Activated naive CD4-positive, alpha-beta T cell treated with anti-CD3 and anti-CD28 coated beads, Interleukin-2, amount 50 U/mL, for 16 hours (primary cell): Measurements from ENCODE around the gene HOXB5.

ENCODE experiments used
- DNase-seq: peaks from one replicate; pipeline ENCODE4 v3.0.0-alpha.2; 2020

HOXB5 gene

GRCh38 chr17:48628649-48629410 is 35.3 kb upstream of the HOXB5 start:
- DNase-seq, result no peak

DNA sequence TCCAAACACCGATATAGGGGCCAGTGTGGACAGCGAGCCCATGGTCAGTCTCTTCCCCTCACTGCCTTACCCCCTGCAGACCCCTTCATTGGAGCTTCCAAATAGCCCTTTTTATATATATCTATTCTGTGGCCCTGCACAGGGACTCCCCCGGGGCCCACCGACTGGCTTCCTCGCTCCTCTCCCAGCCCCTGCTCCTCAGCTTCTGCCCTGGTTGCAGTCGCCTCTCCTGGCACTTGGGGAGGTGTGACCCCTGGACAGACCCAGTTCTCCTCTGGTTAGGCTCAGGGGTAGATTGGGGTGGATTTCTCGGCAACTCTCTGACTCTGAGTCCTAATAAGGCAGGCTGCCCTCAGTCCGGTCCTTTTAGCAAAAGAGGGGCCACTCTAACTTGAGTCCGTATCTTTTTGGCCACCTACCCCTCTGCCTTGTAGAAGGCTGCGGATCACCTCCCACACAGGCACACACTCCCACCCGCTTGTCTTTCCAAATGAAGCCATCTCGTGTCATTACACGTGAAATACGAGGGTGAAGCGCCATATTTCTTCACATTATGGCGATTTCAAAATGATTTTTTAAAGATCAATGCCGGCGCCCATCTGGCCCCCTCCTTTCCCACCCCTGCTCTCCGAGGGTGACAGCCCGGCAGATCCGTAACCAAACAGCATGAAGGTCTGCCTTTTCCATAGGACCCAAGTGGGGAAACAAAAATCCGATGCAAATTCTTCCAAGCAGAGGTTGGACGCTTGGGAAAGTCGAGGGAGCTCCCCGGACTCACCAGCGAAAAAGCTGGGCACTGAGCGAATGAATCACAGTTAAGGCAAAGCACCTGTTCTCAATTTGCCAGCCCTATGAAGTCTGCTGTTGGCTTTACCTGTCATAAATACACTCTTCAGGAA is 34.3 kb upstream of the HOXB5 start:
- no peak for DNase-seq

DNA sequence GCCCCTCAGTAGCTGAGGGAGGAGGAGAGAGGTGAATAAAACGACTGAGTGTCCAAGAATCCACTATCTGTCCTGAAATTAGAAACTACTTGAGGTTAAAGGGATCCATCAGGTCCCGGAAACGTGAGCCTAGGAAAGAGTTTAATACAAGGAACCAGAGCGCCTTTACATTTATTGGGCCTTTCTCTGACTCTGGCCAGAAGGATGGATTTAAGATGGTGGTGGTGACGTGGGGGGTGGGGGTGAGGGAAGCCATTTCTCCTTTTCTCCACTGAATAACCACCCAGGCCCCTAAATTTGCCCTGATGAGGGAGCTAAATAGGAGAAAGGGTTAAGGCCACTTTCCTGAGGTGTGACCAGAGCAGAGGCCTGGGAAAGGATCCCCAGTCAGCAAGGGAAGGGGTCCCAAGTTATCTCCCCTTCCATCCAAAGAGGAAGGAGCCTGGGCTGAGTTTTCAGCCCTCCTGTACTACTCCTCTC is 33.6 kb upstream of the HOXB5 start:
- no peak for DNase-seq

DNA sequence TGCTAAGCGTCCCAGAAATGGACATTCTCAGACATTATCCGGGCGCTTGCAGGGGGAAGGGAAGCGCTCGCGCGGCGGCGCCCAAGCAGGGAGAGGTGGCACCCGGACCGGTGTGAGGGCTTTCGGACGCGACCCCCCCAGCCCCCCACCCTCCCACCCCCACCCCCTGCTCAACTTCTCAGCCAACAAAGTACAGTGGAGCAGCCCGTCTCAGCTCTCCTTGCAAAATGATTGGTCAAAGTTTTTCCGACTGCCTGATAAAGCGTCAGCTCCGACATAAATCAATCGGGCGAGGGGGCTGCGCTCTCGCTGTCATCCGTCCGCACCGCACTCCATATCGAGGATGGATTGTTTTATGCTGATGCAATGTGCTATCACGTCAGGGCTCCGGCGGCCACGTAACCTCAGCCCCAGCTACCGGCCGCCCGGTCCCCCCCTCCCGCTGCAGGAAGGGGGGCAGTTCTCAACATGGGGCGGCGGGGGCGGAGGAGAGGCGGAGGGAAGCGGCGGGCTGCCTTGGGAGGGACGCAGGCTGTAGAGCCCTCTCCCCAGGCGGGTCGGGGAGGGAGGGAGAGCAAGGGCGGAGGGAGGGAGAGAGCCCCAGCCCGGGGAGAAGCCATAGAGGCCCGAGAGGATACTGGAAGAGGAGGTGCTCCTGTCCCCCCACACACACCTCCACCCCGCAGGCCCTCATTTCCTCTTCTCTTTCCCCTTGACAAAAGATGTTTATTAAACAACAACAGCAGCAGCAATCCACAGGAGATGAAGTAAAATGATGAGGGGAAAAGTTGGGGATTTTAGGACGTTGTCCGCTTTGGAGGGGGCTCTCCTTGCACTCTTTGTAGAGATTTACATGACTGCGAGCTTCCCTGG is 32.9 kb upstream of the HOXB5 start, which contains the start of gene HOXB9:
Gene HOXB9 (minus strand): TSS at position 114 of the 873 bp plus-strand sequence. CDS start 89 bp downstream, at position 25.
- DNase-seq, result peak; percentile 70

DNA sequence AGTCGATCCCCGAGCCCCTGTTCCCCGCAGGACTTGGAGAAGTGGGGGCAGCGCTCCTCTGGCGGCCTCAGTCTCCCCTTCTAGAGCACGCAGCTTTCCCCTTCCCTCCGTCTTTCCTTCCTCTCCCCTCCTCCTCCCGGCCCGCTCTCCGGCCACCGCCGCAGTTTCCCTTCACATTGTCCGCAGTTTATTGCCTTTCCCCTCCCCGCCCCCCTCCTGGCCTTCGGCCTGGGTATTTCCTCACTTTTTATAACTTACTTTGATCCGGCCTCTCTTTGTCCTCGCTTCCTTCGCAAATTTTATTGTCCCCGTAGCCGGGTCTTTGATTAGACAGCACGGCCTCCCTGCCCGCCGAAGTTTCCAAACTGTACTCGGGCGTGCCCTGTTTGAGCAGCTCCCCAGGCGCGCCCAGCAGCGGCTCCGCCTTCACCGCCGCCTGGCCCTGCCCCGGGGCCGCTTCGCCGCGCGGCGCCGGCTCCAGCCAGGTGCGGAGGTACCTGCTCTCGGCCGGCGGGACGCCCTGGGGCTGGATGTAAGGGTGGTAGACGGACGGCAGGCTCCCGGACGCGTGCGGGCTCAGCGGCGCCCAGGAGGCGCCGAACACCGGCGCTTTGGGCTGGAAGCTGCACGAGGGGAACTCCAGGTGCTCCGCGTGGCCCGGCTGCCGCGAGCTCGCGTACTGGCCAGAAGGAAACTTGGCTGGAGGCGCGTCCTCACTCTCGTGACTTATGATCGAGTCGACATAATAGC is 32.1 kb upstream of the HOXB5 start:
- peak; percentile 59 for DNase-seq

DNA sequence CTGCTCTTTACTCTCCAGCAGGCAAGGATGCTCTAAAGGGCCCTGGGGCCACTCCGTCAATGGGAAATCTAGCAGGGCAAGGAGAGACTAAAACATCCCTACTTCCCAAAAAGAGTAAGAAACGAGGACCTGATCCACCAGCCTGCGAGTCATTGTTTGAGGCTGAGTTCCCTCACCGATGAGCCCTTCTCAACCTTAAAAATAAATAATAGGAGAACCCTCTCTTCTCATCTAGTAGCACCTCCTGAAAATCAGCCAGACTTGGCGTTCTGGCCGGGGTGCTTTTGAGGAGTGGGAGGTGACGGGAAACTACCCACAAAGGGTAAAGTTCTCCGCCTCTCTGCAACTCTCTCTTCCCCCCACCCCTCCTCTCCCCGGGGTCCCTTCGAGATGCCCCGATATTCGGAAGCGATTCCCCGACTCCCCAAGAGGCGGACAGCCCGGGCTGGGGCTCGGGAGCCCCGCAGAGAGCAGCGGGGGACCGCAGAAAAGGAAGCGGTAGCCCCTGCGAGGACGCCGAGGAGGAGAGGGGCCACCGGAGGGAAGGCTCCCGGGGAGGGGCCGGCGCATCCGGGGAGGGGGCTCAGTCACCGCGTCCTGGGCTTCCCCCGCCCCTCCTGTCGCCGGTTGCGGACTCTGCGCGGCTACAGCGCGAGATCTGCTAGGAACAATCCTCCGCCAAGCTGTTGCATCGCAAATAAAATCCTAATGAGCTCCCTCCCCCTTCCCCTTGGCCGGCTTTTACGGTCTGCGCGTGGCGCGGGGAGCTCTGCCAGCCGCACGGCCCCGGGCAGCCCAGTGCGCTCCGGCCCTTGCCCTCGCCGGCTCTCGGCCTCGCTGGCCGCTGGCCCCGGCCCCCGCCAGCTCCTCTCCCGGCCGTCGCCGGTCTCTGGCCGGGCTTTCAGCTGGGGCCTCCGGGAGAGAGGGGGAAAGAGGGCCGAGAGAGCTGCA is 31.2 kb upstream of the HOXB5 start:
- peak; percentile 40 for DNase-seq

DNA sequence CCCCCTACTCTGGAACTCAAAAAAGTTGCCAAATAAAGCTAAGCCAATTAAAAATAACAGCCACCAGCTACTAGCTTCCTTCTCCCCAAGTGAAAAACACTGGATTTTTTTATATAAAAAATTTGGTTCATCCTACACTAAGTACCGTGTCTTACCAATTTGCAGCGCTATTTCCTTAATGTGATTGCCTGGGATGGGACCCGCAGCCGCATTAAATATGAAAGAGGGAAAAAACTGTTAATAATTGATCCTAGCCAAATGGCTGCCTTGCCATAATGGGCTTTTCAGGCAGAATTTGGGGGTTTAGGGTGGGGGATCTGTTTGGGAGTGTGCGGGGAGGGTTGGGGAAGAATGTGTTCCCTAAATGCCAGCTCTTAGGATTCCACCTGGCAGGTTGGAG is 30.5 kb upstream of the HOXB5 start:
- no peak for DNase-seq

DNA sequence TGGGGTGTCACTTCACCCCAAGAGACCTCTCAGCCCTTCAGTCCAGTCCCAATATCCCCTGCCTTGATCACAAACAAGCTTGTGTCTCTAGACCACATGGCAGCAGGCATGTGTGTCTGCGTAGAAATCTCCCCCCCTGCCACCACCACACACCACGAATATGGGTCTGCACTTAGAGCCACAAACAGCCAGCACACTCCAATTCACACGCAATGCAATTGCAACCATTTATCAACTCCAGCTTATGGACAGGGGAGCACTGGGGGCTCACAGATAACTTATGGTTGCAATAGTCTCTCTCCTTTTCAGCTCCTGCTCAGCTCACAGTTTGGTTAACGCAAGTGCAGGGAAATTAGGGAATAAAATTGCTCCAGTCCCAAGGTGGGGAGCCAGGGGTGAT is 30.0 kb upstream of the HOXB5 start:
- DNase-seq, result no peak

- DNase-seq, result no peak
Observed at GRCh38 chr17:48622857-48623256, 29.3 kb upstream of the HOXB5 start.

DNA sequence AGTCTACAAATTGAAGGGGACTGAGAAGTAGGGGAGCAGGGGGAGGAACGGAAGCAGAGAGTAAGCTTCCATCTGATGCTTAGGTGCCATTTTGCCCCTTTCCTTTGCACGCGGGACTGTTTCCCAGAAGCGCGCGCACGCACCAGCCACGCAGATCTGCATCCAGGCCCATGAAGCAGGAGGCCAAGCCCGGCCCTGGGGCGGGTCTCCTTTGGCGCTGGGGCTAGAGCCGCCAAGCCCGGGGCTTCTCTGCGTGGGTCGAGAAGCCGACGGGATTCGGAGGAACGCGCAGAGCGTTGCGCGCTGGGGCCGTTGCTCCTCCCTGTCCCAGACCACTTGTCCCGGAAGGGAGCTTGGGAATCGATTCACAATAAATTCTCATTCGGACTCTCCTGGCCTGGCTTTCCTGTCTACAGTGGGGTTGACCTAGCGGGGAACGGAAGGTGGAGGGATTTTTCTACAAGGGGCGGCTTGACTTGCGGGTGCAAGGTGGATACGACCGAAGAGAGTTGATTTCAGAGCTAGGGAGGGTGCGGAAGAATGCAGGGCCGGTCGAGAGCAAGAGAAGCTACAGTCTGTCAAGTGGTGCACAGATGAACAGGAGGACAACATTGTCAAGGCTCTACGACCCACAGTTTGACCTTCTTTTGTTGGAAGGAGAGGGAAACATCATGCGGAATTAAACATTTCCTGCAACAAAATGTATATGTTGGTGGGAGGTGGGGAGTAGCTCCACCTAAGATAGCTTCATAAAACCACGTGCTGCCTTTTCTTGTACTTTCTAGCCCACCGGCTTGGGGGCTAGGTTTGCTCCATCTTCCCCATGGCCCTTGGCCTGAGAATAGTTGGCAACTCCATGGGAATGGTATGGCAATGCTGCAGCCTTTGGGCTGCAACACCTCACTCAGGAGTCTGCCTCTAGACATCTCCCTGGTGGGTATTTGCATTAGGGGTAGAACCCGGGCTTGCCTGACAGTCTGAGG is 28.1 kb upstream of the HOXB5 start:
- no peak for DNase-seq

DNA sequence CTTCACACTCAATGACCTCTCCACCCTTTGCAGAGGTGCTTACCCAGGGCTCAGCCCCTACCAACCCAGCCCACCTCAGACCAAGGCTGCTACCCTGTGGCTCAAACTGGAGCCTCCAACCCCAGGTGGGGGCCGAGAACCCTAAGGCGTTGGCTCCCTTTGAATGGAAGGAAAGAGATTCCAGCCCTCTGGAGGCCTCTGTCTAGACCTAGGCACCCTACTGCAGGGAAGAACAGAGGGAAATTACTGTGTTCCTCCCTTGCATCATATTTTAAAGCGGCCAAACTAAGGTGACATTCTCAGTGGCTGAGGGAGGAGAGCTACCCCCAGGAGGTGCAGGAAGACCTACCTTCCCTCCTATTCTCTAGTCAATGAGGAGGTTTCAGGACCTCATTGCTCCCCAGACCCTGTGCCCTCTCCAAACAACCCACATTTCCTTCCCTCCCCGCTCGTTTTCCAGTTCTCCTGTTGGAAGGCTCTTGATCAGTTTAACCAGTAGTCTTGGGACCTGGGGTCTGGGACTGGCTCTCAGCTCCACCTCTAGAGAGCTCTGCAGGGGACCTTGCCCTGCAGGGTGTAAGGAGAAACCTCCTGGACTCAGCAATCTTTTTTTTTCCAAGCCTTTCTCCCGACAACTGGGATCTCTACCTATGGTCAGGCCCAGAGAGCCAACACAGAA is 27.0 kb upstream of the HOXB5 start:
- no peak for DNase-seq

GRCh38 chr17:48619826-48620449 is 26.4 kb upstream of the HOXB5 start:
- DNase-seq, result no peak

GRCh38 chr17:48618256-48618896 is 24.8 kb upstream of the HOXB5 start:
- peak; percentile 80 for DNase-seq

DNA sequence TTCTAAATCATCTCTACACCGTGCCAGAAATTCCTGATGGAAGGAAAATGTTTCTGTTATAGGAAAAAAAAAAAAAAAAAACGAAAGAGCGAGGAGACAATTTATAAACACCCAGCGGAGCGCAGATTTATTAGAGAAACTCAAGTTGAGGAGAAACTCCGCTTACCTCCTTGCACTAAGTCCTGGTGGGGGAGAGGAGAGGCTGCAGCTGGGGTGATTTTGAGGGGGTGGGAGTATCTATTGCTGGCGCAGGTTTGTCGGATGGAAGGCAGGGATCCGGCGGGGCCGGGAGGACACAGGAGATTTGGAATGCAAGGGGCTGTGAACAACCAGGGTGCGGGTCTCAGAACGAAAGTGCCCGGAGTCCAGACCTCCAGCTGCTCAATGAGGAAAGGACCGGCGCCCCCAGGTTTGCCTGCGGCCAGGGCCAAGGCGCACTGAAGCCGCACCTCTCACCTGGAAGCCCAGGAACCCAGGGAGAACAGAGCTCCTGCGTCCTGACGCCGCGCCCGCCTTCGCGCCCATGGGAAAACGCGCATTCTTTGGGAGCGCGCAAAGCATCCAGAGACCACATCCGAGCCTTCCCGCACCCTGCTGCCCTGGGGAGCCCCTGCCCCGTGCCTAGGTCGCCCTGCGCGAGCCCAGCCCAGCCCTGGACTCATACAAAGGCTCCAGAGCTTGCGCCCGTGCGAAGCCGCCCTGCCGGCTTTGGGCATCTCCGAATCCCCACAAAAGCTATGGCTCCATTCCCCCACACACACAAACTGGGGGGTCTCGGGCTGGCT is 24.1 kb upstream of the HOXB5 start:
- DNase-seq, result no peak

DNA sequence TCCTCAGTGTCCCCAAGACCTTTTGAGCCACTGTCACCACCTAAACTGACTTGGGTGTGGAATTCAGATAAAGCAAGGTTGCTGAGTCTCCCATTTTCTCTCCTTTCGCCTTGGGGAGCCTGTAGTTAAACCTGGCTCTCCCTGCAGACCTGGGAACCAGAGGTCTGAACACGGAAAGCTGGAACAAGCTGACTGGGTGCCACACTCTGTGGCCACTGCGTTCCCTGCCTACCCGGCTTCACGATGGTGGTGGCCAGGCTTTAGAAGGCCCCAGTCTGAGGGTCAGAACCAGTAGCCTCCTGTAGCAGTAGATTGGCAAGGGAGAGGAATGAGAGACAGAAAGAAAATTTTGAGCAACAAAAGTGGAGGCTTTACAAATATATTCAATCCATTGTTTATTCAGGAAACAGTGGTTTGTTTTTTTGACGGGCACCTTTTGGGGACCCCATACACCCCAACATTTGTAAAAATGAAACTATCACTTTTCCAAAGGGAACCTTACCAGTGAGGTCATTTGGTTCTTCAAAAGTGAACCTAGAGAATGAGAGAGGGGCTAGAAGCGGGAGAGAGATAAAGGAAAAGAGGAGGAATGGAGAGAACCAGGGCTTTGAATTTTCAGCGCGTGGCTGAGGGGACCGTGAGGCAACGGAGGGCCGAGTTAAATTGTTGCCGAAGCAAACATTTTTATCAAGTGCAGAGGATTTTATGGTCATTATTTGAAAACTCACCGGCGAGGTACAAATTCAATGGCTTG is 23.3 kb upstream of the HOXB5 start:
- no peak for DNase-seq

DNA sequence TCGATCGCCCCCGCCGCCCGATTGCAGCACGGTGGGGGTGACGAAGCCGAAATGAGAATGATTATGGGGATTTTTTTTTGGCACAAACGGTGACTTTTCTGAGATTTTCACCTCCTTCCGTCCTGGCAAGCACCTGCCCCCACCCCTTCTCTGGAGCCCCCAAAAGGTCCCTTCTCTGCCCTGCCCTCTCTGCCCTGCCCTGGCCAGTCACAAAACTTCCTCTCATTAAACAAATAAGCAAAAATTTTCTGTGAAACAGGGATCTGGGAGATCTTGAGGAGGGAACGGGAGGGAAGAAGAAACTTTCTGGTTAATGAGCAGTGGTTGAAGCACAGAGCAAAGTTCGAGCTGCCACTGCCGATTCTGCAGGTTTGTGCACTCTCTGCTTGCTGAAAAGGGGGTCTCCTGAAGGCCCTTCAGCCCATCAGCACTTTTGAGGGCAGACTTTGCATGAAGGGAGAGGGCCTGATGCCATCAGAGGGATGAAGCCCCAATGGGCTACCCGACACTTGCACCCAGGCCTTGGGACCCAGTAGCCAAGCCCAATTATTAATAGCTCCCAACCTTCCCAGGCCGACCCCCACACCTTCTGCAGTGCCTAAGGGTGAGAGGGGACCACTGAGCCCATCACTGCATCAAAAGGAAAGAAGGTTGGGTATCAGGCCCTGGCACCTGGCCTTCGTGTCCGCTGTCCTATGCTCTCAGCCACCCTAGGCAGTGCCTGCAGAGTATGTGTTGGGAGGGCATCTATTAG is 22.6 kb upstream of the HOXB5 start:
- DNase-seq, result no peak
